Fibroblast of the aortic adventitia (primary cell): Measurements from ENCODE around the gene TM4SF18. TPM values are rescaled to one million over a fixed set of nuclear protein-coding genes. Genes with fewer than 3 reads are reported as not detected.

Experiments used
- DNase-seq: peaks from one replicate; pipeline ENCODE4 v3.0.0-alpha.2; 2010; ENCODE audit warnings: low read depth
- H3K4me3 ChIP-seq: 2 replicates; pipeline ENCODE4 v1.5.1; 2011; ENCODE audit warnings: low read depth, mild to moderate bottlenecking, control low read depth, low read length, moderate library complexity
- total RNA-seq: library from RNA; depleted of rRNA; stranded (reverse); fragments of >200 nt; gene quantifications from 2 replicates; pipeline ENCODE4 v1.2.3, GENCODE V29; 2012; ENCODE audit warnings: low replicate concordance
- TF ChIP-seq, protein P1 (sequence below): IDR thresholded peaks from 2 replicates; pipeline ENCODE4 v1.5.1; 2011; ENCODE audit warnings: mild to moderate bottlenecking, low read length, control low read depth, inconsistent platforms; ENCODE audit not compliant: insufficient read depth

The TM4SF18 gene
- total RNA-seq, 1 donor: 0.27 TPM

DNA sequence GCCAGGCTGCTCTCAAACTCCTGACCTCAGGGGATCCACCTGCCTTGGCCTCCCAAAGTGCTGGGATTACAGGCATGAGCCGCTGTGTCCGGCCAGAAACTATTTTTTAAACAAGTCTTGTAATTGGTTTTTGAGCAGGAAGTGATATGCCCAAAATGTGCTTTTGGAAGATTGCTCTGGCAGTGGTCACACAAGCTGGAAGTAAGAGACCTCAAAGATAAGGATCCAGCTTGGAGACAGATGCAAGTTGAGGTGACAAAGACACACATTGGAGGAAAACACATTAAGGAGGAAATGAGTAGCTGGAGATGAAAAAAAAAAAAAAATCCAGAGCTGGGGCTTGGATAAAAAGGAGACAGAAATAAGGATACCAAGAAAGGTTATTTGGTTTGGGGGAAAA, 6.3 kb downstream of the TM4SF18 start:
- TF ChIP-seq, protein P1, sequence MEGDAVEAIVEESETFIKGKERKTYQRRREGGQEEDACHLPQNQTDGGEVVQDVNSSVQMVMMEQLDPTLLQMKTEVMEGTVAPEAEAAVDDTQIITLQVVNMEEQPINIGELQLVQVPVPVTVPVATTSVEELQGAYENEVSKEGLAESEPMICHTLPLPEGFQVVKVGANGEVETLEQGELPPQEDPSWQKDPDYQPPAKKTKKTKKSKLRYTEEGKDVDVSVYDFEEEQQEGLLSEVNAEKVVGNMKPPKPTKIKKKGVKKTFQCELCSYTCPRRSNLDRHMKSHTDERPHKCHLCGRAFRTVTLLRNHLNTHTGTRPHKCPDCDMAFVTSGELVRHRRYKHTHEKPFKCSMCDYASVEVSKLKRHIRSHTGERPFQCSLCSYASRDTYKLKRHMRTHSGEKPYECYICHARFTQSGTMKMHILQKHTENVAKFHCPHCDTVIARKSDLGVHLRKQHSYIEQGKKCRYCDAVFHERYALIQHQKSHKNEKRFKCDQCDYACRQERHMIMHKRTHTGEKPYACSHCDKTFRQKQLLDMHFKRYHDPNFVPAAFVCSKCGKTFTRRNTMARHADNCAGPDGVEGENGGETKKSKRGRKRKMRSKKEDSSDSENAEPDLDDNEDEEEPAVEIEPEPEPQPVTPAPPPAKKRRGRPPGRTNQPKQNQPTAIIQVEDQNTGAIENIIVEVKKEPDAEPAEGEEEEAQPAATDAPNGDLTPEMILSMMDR: no peak
- no peak overlapping the region for H3K4me3 ChIP-seq
- DNase-seq: no peak

DNA sequence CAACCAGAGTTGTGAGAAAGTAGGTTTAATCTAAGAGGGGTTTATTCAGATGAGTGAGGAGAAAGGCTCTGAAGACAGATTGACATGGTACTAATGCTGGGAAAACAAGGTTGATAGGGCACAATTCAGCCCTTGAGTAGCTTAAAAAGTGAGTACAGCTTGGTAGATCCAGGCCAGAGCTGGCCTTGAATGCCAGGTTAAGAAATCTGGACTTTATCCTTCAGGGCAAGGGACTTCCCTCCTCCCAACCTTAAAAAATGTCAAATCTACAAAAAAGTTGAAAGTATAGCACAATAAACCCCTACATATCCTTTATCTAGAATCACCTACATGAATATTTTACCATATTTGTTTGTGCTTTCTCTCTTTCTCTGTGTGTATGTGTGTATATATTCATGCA, 7.9 kb downstream of the TM4SF18 start:
- no peak overlapping the region for H3K4me3 ChIP-seq
- TF ChIP-seq, protein P1: no peak
- no peak for DNase-seq

DNA sequence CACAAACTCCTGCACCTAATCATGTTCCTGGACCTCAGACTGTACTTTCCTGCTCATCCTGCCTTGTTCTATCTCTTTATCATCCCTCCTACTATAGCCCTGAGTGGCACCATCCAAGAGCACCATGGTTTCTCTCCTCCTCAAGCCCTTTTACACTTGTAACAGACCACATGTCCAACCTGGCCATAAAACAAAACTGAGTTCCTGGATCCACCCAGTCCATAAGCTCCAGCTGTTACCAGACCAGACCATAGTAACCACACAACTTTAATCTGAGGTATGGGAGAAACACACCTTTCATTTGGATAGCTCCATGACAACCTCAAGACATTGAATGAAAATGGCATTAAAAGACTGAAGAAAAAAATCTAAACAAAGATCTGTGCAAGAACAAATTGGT, 9.1 kb downstream of the TM4SF18 start:
- no peak for DNase-seq
- H3K4me3 ChIP-seq: no peak overlapping the region
- TF ChIP-seq, protein P1: no peak

DNA sequence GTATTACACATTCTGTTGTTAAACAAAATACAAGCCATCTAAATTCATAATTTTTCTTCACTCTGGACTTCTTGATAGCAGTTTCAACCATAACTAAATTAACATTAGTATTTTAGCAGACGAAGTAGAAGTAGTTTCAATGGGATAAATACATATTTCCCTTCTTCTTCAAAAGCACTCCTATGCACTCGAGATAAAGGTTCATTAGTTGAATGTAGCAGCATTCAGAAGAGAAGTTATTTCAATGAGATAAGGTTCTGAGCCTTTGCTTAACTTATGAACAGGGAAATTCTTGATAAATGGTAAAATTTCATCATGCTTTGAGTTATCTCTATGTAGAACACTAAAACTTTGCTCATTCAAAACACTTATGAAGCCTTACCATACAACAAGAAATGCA, 11.8 kb downstream of the TM4SF18 start:
- no peak overlapping the region for H3K4me3 ChIP-seq
- DNase-seq: no peak
- TF ChIP-seq, protein P1: no peak

DNA sequence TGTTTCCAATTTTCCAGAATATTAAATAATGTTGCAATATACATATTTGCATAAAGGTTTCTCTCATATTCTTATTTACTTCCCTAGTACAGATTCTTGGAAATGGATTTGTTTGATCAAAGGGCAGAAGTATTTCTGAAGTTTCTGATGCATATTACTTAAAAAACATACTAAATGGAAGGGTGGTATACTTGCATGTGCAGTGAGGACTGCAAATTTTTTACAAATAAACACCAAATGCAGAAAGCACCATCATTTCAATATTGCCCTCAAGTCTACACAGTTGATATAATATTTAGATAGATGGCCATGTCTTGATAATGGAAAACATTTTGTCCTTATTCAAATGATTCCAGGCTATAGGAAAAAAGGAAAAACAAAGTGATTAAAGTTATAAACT, 12.3 kb downstream of the TM4SF18 start:
- no peak overlapping the region for H3K4me3 ChIP-seq
- TF ChIP-seq, protein P1: no peak
- DNase-seq: no peak

DNA sequence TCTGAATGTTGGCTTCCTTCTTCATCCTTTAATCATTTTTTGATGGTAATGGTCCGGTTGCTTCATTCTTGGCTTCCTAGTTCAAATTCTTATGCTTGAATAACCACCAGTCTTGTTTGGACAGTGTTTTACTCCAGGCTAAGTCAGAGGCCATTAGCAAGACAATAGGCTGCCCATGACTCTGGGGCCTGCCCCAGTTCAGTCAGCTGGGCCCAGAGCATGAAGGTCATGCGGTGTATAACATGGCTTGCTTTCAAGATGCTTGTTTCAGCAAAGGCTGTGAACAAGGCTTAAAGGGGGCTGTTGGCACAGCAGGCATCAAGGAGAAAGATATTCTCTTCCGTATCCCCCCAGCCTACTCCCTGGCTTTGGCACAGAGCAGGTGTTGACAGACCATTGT, 13.7 kb downstream of the TM4SF18 start:
- TF ChIP-seq, protein P1: no peak
- DNase-seq: no peak
- H3K4me3 ChIP-seq: no peak overlapping the region

DNA sequence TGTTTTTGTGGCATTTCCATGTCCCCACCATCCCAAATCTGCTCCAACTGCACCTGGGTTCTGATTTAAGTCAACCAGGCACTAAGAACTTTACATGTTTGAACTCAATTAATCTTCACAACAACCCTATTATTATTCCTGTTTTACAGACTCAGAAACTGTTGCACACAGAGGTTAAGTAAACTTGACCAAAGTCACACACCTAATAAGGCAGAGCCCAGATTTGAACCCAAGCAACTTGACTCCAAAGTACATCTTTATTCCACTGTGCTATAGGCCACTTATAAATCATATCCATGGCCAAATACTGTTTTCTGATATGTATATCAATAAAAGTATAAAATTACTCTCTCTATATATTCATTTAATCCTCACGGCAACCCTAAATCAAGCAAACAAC, 16.4 kb downstream of the TM4SF18 start:
- no peak for DNase-seq
- TF ChIP-seq, protein P1: no peak
- H3K4me3 ChIP-seq: no peak overlapping the region
